WERI-Rb-1 (cell line): ENCODE results near the gene ZNF432.
"Not testable (repeated sequence)": the region's sequence is repeated elsewhere in the genome, so short reads cannot be mapped to it uniquely, and the experiment has no call there.

ENCODE experiments used
- DNase-seq: peaks from one replicate; pipeline ENCODE4 v3.0.0-alpha.2; 2020
- H3K27ac ChIP-seq: fragments of 250-450 bp; sonication (Bioruptor Pico); 2 replicates; pipeline ENCODE4 v1.5.1; 2020; ENCODE audit warnings: mild to moderate bottlenecking, moderate library complexity
- H3K27me3 ChIP-seq: fragments of 250-450 bp; sonication (Bioruptor Pico); 2 replicates; pipeline ENCODE4 v1.5.1; 2021; ENCODE audit warnings: mild to moderate bottlenecking, low read depth, moderate library complexity; ENCODE audit not compliant: insufficient read depth, severe bottlenecking
- H3K36me3 ChIP-seq: fragments of 250-450 bp; sonication (Bioruptor Pico); 2 replicates; pipeline ENCODE4 v1.5.1; 2020; ENCODE audit warnings: mild to moderate bottlenecking, moderate library complexity
- H3K4me3 ChIP-seq: 2 replicates; pipeline ENCODE4 v1.5.1; 2011; ENCODE audit warnings: low read depth, mild to moderate bottlenecking, control low read depth, low read length
- H3K9me3 ChIP-seq: fragments of 250-450 bp; sonication (Bioruptor Pico); 2 replicates; pipeline ENCODE4 v1.5.1; 2021; ENCODE audit warnings: mild to moderate bottlenecking, moderate library complexity; ENCODE audit not compliant: severe bottlenecking
- TF ChIP-seq, protein P1 (sequence below): IDR thresholded peaks from 2 replicates; pipeline ENCODE4 v1.5.1; 2011; ENCODE audit warnings: low read depth, mild to moderate bottlenecking, control low read depth, inconsistent platforms, low read length

Gene ZNF432

DNA sequence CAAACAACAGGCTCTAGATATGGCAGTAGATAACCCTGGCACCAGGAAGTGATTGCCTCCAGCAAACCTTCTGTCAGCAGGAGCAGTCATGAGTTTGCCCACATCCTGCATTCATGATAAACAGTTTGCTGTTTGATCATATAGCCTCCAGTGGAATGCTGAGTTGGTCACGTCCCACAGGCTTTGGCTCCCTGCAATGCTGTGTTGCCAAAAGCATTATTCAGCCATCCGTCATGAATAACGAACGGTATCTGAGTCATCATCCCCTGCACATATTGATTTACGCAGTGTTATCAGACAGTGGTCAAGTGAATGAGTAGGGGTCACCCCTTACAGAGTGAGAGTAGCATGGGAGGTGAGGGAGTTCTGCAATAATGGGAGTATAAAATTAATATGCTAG, 21.9 kb upstream of the ZNF432 start:
- Histone ChIP-seq H3K9me3 (peaks cover 15% of the 10 kb centered on the region), H3K27ac (no peak overlapping the region), H3K36me3 (peaks cover 78% of the 10 kb centered on the region), H3K27me3 (no peaks in the 10 kb centered on the region), H3K4me3 (no peak overlapping the region)
- TF ChIP-seq, protein P1, sequence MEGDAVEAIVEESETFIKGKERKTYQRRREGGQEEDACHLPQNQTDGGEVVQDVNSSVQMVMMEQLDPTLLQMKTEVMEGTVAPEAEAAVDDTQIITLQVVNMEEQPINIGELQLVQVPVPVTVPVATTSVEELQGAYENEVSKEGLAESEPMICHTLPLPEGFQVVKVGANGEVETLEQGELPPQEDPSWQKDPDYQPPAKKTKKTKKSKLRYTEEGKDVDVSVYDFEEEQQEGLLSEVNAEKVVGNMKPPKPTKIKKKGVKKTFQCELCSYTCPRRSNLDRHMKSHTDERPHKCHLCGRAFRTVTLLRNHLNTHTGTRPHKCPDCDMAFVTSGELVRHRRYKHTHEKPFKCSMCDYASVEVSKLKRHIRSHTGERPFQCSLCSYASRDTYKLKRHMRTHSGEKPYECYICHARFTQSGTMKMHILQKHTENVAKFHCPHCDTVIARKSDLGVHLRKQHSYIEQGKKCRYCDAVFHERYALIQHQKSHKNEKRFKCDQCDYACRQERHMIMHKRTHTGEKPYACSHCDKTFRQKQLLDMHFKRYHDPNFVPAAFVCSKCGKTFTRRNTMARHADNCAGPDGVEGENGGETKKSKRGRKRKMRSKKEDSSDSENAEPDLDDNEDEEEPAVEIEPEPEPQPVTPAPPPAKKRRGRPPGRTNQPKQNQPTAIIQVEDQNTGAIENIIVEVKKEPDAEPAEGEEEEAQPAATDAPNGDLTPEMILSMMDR, result no peak
- DNase-seq, result no peak

DNA sequence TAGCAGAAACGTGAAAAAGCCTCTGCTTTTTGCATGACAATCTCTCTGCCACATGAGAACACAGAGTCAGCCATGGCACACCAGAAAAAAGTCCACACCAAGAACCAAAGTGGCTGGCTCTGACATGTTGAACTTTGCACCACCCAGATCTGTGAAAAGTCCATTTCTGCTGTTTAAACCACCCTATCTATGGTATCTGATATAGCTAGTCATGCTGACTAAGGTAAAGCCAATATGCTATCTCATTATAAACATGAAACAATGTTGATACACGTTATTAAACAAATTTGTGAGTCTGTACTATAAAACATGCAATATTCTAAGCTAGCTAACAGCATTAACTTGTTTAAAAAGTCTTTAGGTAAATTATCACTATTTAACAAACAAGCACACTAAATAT, 21.0 kb upstream of the ZNF432 start:
- peaks cover 21% of the 10 kb centered on the region for H3K9me3 ChIP-seq
- TF ChIP-seq, protein P1, result no peak

DNA sequence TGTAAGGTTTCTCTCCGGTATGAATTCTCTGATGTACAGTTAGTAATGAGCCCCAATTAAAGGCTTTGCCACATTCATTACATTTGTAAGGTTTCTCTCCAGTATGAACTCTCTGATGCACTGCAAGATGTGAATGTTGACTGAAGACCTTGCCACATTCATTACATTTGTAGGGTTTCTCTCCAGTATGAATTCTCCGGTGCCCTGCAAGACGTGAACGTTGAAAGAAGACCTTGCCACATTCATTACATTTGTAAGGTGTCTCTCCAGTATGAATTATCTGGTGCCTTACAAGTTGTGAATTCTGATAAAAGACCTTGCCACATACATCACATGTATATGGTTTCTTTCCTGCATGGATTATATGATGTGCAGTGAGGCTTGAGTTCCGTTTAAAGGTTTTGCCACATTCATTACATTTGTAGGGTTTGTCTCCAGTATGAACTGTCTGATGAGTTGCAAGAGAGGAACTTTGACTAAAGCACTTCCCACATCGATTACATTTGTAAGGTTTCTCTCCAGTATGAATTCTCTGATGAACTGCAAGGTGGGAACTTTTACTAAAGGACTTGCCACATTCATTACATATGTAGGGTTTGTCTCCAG, 17.7 kb upstream of the ZNF432 start:
- H3K27ac ChIP-seq, result no peak overlapping the region
- H3K4me3 ChIP-seq, result no peak overlapping the region
- TF ChIP-seq, protein P1, result no peak
- H3K36me3 ChIP-seq, result peaks cover 67% of the 10 kb centered on the region
- DNase-seq, result no peak
- no peaks in the 10 kb centered on the region for H3K27me3 ChIP-seq
- peaks cover 32% of the 10 kb centered on the region for H3K9me3 ChIP-seq

More for the DNA sequence above, 21.0 kb upstream of the ZNF432 start:
- H3K27ac ChIP-seq, result no peak overlapping the region
- peaks cover 78% of the 10 kb centered on the region for H3K36me3 ChIP-seq
- H3K27me3 ChIP-seq, result no peaks in the 10 kb centered on the region
- no peak for DNase-seq
- no peak overlapping the region for H3K4me3 ChIP-seq

DNA sequence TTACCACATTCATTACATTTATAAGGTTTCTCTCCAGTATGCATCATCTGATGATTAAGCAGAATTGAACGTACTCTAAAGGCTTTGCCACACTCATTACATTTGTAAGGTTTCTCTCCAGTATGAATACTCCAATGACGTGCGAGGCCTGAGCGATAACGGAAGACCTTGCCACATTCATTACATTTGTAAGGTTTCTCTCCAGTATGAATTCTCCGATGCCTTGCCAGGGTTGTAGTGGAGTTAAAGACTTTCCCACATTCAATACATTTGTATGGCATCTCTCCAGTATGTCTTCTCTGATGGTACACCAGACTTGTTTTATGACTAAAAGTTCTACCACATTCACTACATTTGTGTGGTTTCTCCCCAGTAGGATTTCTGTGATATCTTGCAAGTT, 16.8 kb upstream of the ZNF432 start:
- Histone ChIP-seq H3K4me3 (no peak overlapping the region), H3K9me3 (peaks cover 32% of the 10 kb centered on the region), H3K27me3 (no peaks in the 10 kb centered on the region), H3K27ac (no peak overlapping the region), H3K36me3 (peaks cover 60% of the 10 kb centered on the region)
- TF ChIP-seq, protein P1, result no peak
- DNase-seq, result no peak

DNA sequence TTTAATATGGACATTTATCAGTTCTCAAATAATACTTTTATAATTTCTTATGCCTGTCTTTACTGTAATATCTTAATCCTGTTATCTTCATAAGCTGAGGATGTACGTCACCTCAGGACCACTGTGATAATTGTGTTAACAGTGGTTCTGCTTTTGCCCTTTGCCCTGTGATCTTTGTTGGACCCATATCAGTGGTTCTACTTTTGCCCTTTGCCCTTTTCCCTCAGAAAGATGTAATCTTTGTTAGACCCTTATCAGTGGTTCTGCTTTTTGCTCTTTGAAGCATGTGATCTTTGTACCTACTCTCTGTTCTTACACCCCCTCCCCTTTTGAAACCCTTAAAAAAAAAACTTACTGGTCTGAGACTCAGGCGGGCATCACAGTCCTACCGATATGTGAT, 7.8 kb upstream of the ZNF432 start:
- H3K9me3 ChIP-seq, result peaks cover 10% of the 10 kb centered on the region
- H3K27ac ChIP-seq, H3K27me3 ChIP-seq, H3K36me3 ChIP-seq, DNase-seq, H3K4me3 ChIP-seq: not testable (repeated sequence)

DNA sequence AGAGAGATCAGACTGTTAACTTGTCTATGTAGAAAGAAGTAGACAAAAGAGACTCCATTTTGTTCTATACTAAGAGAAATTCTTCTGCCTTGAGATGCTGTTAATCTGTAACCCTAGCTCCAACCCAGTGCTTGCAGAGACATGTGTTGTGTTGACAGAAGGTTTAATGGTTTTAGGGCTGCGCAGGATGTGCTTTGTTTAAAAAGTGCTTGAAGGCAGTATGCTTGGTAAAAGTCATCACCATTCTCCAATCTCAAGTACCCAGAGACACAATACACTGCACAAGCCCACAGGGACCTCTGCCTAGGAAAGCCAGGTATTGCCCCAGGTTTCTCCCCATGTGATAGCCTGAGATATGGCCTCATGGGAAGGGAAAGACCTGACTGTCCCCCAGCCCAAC, 3.1 kb upstream of the ZNF432 start:
- H3K27me3 ChIP-seq, H3K4me3 ChIP-seq: not testable (repeated sequence)
- peak overlapping the region; percentile 45 for H3K27ac ChIP-seq
- peaks cover 14% of the 10 kb centered on the region for H3K9me3 ChIP-seq
- peak; percentile 10 for DNase-seq
- H3K36me3 ChIP-seq, result peaks cover 10% of the 10 kb centered on the region

DNA sequence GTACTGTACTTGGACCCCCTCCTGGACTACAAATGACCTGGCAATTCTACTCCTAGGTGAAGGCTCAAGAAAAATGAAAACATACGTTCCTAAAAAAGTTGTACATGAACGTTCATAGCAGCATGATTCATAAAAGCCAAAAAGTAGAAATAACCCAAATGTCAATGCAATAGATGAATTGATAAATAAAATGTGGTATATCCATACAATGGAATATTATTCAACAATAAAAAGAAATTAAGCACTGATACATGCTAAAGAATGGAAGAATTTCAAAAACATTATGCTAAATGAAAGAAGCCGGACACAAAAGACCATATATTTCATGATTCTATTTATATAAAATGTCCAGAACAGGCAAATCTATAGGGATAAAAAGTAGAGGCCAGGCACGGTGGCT, 9.5 kb downstream of the ZNF432 start:
- H3K4me3 ChIP-seq, result no peak overlapping the region
- TF ChIP-seq, protein P1, result no peak
- H3K27ac ChIP-seq, result no peak overlapping the region
- H3K27me3 ChIP-seq, result no peaks in the 10 kb centered on the region
- H3K36me3 ChIP-seq, result peaks cover 84% of the 10 kb centered on the region
- DNase-seq, result no peak
- peaks cover 9% of the 10 kb centered on the region for H3K9me3 ChIP-seq
